Small intestine (tissue), 16 donors: ENCODE data around the gene HMMR. TPM values are rescaled to one million over a fixed set of nuclear protein-coding genes. Genes with fewer than 3 reads are reported as not detected.
"Not testable (repeated sequence)": the region's sequence is repeated elsewhere in the genome, so short reads cannot be mapped to it uniquely, and the experiment has no call there.

Source experiments
- DNase-seq, 2 donors: peaks; one replicate each; pipeline versions ENCODE4 v3.0.0 to v3.0.0-alpha.2; 2013
- FAIRE-seq: peaks from 2 replicates; lab custom pipeline; 2012; peaks lifted over from hg19 to GRCh38; lab: Jason Lieb, UNC
- H3K27ac ChIP-seq, 3 donors: one replicate each; pipeline ENCODE4 v1.5.1; 2013; ENCODE audit warnings: low read length in 2 of 3, mild to moderate bottlenecking in 2 of 3, control low read depth in 1 of 3, inconsistent platforms in 1 of 3, low read depth in 1 of 3, moderate library complexity in 1 of 3
- H3K27me3 ChIP-seq, 3 donors: one replicate each; pipeline ENCODE4 v1.6.1; 2013; ENCODE audit warnings: low read length in 3 of 3, inconsistent platforms in 1 of 3; ENCODE audit not compliant: control insufficient read depth in 3 of 3, insufficient read depth in 3 of 3
- H3K36me3 ChIP-seq, 3 donors: one replicate each; pipeline ENCODE4 v1.6.1; 2013; ENCODE audit warnings: low read length in 3 of 3, inconsistent platforms in 1 of 3, low read depth in 1 of 3, mild to moderate bottlenecking in 1 of 3, moderate library complexity in 1 of 3; ENCODE audit not compliant: control insufficient read depth in 3 of 3, insufficient read depth in 2 of 3
- H3K4me1 ChIP-seq, 3 donors: one replicate each; pipeline ENCODE4 v1.6.1; 2013; ENCODE audit warnings: low read length in 2 of 3, inconsistent platforms in 1 of 3, low read depth in 1 of 3, mild to moderate bottlenecking in 1 of 3, moderate library complexity in 1 of 3; ENCODE audit not compliant: control insufficient read depth in 3 of 3, insufficient read depth in 2 of 3
- H3K4me3 ChIP-seq, 3 donors: one replicate each; pipeline ENCODE4 v1.5.1; 2013; ENCODE audit warnings: low read length in 3 of 3, control low read depth in 1 of 3, inconsistent platforms in 1 of 3, low read depth in 1 of 3, mild to moderate bottlenecking in 1 of 3, moderate library complexity in 1 of 3
- H3K9me3 ChIP-seq, 2 donors: one replicate each; pipeline ENCODE4 v1.6.1; 2013; ENCODE audit warnings: low read depth in 1 of 2, low read length in 1 of 2; ENCODE audit not compliant: control insufficient read depth in 2 of 2, insufficient read depth in 1 of 2
- WGBS, 3 donors: extraction: QIAGEN DNeasy Blood & Tissue Kit; methylation state at CpG; one replicate each; pipeline ENCODE4 v1.1.7; 2013; 5-methylcytosine and 5-hydroxymethylcytosine counted together
- long read RNA-seq, 10 donors: transcript quantifications; one replicate each; lab custom pipeline, GENCODE V29; 2026
- polyA plus RNA-seq, 4 donors: library from polyadenylated mRNA; stranded (reverse) in 3 of 4; unstranded in 1 of 4; fragments of 200-250 nt in 3 of 4; fragments of 120-200 nt in 1 of 4; gene quantifications; one replicate each; pipeline versions ENCODE4 v1.2.1 to v1.2.3, GENCODE V29; 2013
- donor health status: healthy with polysubstance abuse.
- donor health status: control.
- donor health status: control.
- donor health status: Bipolar disorder and iron deficiency.
- donor health status: healthy.

Gene HMMR
- 10 to 100 TPM in 2 of 4 donors, 1 to 10 TPM in 2; 1.1 to 22.5 (median 7.0) TPM for polyA plus RNA-seq
- long read RNA-seq, donor 1, result 0 reads
- long read RNA-seq, donor 2, result 0 reads
- long read RNA-seq, donor 3, partial matches to known transcripts, result 12 of 12 reads
- long read RNA-seq, donor 3, other reads (novel, unspliced or antisense), result 0 of 12 reads
- long read RNA-seq, donor 4, result 0 reads
- long read RNA-seq, donor 5, result 0 reads
- long read RNA-seq, donor 6, partial matches to known transcripts, result 0 of 1 reads
- long read RNA-seq, donor 6, other reads (novel, unspliced or antisense), result 0 of 1 reads
- long read RNA-seq, donor 7, partial matches to known transcripts, result 0 of 2 reads
- long read RNA-seq, donor 7, other reads (novel, unspliced or antisense), result 0 of 2 reads
- long read RNA-seq, donor 8, result 0 reads
- long read RNA-seq, donor 9, result 0 reads
- long read RNA-seq, donor 10, partial matches to known transcripts, result 0 of 1 reads
- long read RNA-seq, donor 10, other reads (novel, unspliced or antisense), result 0 of 1 reads

DNA sequence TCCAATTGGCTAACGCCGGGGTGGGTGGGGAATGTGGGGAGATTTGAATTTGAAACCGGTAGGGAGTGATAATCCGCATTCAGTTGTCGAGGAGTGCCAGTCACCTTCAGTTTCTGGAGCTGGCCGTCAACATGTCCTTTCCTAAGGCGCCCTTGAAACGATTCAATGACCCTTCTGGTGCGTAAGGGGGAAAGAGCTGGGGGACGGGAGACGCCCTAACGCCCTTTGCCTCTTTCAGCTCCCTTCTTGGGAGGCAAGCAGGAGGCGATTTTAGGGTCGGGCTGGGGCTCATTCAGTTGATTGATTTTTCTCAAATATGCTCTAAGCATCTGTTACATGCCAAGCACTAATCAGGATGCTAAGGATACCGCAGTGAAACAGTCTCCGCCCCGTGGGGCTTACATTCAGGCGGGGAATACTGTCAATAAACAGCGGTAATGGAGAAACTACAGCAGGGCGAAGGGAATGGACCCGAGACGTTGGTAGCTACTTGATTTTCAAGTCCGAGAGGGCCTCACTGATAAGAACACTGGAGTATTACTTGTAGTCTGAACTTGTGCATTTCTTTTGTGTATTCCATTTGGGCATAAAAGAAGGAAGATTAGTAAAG, at the start of gene HMMR:
HMMR (plus strand) TSS at position 71 of the 610 bp plus-strand sequence; CDS start at position 132, 61 bp downstream.
- Histone ChIP-seq H3K4me1 (peaks cover 0 to 2% (median 0%) of the 10 kb centered on the region in 3 donors), H3K9me3 (no peaks in the 10 kb centered on the region), H3K4me3 (peak within 1 kb of the TSS; percentile 58 to 87 (median 73)), H3K27me3 (no peaks in the 10 kb centered on the region), H3K27ac (peak within 1 kb of the TSS; percentile 88 to 99 (median 93)), H3K36me3 (peaks cover 0 to 5% (median 0%) of the 10 kb centered on the region in 3 donors)
- no peak for DNase-seq
- 0 to 1% (median 1%) methylated on average over 23 of the region's 23 CpGs for WGBS, 3 donors
- FAIRE-seq, result no peak

DNA sequence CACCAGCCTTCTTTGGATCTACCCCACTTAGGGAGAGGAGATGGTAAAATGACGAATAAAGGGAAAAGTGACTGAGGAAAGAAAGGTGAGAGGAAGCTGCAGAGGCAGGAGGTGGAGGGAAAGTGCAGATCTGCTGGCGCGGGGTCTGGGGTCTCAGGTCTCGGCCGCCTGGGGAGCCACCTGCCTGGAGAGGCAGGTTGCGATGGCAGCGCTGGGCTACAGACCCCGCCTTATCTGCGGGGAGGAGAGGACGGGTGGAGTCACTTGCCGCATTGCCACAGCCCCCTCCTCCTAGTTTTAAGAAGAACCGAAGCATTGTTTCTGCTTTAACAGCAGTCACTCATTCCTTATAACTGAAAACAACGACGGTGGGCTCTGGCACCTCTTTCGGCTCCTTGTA, 44.8 kb upstream of the HMMR start:
- H3K9me3 ChIP-seq, H3K27ac ChIP-seq, FAIRE-seq, H3K4me3 ChIP-seq, DNase-seq, H3K4me1 ChIP-seq, H3K36me3 ChIP-seq, H3K27me3 ChIP-seq: not testable (repeated sequence)
- 37 to 60% (median 47%) methylated on average over 15 of the region's 15 CpGs for WGBS, 3 donors

DNA sequence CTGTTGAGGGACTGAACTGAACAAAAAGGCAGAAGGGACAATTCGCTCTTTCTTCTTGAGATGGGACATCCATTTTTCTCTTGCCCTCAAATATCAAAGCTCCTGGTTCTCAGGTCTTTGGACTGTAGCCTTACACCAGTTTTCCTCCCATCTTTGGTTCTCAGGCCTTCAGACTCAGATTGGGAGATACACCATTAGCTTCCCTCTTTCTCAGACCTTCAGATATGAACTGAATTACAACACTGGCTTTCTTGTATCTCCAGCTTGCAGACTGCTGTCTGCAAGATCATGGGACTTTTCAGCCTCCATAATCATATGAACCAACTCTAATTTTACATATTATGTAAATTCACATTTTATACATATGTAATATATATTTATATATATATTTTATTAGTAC, 35.6 kb upstream of the HMMR start:
- Histone ChIP-seq H3K4me3 (no peak overlapping the region), H3K36me3 (no peaks in the 10 kb centered on the region), H3K27me3 (peaks cover 0 to 2% (median 0%) of the 10 kb centered on the region in 3 donors), H3K27ac (no peak overlapping the region), H3K9me3 (no peaks in the 10 kb centered on the region), H3K4me1 (no peaks in the 10 kb centered on the region)
- WGBS, 3 donors, result 95 to 100% (median 100%) methylated on average over 1 of the region's 1 CpG
- no peak for DNase-seq
- no peak for FAIRE-seq

- H3K9me3 ChIP-seq, FAIRE-seq, H3K27ac ChIP-seq, DNase-seq, H3K4me1 ChIP-seq, H3K4me3 ChIP-seq, H3K36me3 ChIP-seq, H3K27me3 ChIP-seq: not testable (repeated sequence)
- 41 to 82% (median 72%) methylated on average over 4 of the region's 4 CpGs for WGBS, 3 donors
Observed at GRCh38 chr5:163426128-163426527, 34.3 kb upstream of the HMMR start.

- 24 to 62% (median 50%) methylated on average over 1 of the region's 1 CpG for WGBS, 3 donors
Observed at GRCh38 chr5:163432544-163432943, 27.9 kb upstream of the HMMR start.

DNA sequence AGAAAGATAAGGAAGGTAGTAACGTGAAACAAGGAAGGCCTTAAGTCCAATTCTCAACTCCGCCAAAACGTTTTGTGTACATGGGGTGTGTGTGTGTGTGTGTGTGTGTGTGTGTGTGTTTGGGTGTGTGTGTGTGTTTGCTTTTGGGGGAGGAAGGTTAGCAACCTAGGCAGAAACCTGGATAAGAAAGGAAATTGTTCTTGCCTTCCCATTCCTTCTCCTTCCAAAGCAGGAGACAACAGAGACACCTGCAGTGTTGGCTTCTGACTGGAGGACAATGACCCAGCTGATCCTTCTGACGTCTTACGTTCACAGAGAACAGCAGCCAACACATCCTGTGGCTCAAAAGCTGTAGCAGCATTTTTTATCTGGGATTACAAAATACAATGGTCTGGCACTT, 27.2 kb upstream of the HMMR start:
- Histone ChIP-seq H3K4me3 (no peak overlapping the region), H3K27me3 (no peaks in the 10 kb centered on the region), H3K36me3 (no peaks in the 10 kb centered on the region), H3K4me1 (peaks cover 0 to 13% (median 0%) of the 10 kb centered on the region in 3 donors), H3K9me3 (no peaks in the 10 kb centered on the region), H3K27ac (peak overlapping the region in 1 of 3 donors; percentile 46)
- DNase-seq (peak; percentile 36 to 48), FAIRE-seq (no peak)
- WGBS, 3 donors, result 16 to 37% (median 20%) methylated on average over 5 of the region's 5 CpGs

More at GRCh38 chr5:163432544-163432943, 27.9 kb upstream of the HMMR start:
- FAIRE-seq (no peak), DNase-seq (peak in 1 of 2 donors; percentile 21)
- Histone ChIP-seq H3K36me3 (no peaks in the 10 kb centered on the region), H3K27me3 (no peaks in the 10 kb centered on the region), H3K27ac (no peak overlapping the region), H3K4me3 (no peak overlapping the region), H3K4me1 (peaks cover 0 to 13% (median 0%) of the 10 kb centered on the region in 3 donors), H3K9me3 (no peaks in the 10 kb centered on the region)

DNA sequence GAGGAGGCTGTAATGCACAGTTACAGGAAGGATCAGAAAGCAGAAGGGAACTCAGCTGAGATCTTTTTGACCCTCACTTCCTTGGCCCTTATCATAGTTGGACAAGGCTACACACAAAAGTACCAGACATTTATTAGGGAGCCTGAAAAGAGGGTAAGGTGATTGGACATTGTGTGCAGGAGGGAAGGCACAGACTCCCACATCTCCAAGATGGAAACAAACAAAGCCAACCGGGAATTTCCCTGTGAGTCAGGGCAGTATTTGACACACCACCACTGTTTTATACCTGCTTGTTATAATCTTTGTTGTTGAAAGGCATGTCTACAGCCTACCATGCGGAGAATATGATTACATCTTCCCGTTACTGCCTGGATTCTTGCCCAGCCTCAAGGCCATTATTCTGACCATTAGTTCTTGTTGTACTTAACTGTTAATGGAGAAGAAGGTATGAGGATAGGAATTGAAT, 26.0 kb upstream of the HMMR start:
- FAIRE-seq (no peak), DNase-seq (peak; percentile 58 to 62)
- H3K27ac ChIP-seq, result peak overlapping the region in 2 of 3 donors; percentile 26 to 45

DNA sequence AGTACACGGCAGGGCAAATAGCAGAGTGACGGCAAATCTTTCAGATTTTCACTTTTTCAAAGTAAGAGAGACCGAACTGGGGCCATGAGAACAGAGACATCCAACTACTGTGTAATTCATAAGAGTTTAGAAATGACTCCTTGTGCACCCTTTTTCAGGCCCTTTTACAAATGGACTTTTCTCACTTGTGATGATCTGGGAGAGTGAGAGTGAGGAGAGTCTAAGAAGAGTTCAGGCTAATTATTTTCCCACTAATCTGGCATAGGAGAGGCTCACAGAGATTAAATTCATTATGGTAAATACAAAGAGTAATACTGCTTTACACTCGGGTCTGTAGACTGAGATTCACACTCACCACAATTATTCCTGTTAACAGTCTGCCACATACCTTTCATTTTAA, 23.9 kb upstream of the HMMR start:
- no peaks in the 10 kb centered on the region for H3K27me3 ChIP-seq
- 67 to 77% (median 72%) methylated on average over 4 of the region's 4 CpGs for WGBS, 3 donors
- H3K4me1 ChIP-seq, result peaks cover 0 to 13% (median 0%) of the 10 kb centered on the region in 3 donors
- DNase-seq (no peak), FAIRE-seq (no peak)
- peak overlapping the region in 2 of 3 donors; percentile 41 to 94 for H3K27ac ChIP-seq
- H3K4me3 ChIP-seq, result peak overlapping the region in 1 of 3 donors; percentile 59
- H3K36me3 ChIP-seq, result peaks cover 0 to 4% (median 0%) of the 10 kb centered on the region in 3 donors
- H3K9me3 ChIP-seq, result no peaks in the 10 kb centered on the region

More for the DNA sequence above, 26.0 kb upstream of the HMMR start:
- Histone ChIP-seq H3K36me3 (no peaks in the 10 kb centered on the region), H3K4me1 (peaks cover 0 to 13% (median 0%) of the 10 kb centered on the region in 3 donors), H3K9me3 (no peaks in the 10 kb centered on the region), H3K27me3 (no peaks in the 10 kb centered on the region), H3K4me3 (no peak overlapping the region)
- 8 to 34% (median 23%) methylated on average over 3 of the region's 3 CpGs for WGBS, 3 donors
